HG02970 (cell line): ENCODE results near the gene ITGB2.
"Not testable (repeated sequence)": the region's sequence is repeated elsewhere in the genome, so short reads cannot be mapped to it uniquely, and the experiment has no call there.

Experiments
- ATAC-seq: cut with Tn5 transposase; IDR thresholded peaks from one replicate; pipeline ENCODE4 v1.9.1; 2021; ENCODE audit warnings: mild to moderate bottlenecking, moderate library complexity, moderate number of reproducible peaks; ENCODE audit not compliant: unreplicated experiment, low FRiP score

Gene ITGB2

GRCh38 chr21:44887807-44888580 lies 32.7 kb downstream of the ITGB2 start:
- ATAC-seq, result no peak

GRCh38 chr21:44887126-44887806 lies 33.4 kb downstream of the ITGB2 start:
- no peak for ATAC-seq

- ATAC-seq, result no peak
These were observed 34.3 kb downstream of the ITGB2 start for GRCh38 chr21:44886113-44887075.

- no peak for ATAC-seq
These were observed 35.1 kb downstream of the ITGB2 start for GRCh38 chr21:44885615-44886014.

- ATAC-seq, result no peak
These were observed 36.6 kb downstream of the ITGB2 start for GRCh38 chr21:44884097-44884496.

- ATAC-seq, result no peak
These were observed 37.4 kb downstream of the ITGB2 start for GRCh38 chr21:44883250-44883649.

- ATAC-seq, result no peak
These were observed 39.4 kb downstream of the ITGB2 start for GRCh38 chr21:44881198-44881872.

- ATAC-seq, result no peak
These were observed 40.1 kb downstream of the ITGB2 start for GRCh38 chr21:44880405-44881197.

- not testable (repeated sequence) for ATAC-seq
These were observed 41.5 kb downstream of the ITGB2 start for GRCh38 chr21:44879238-44879637.

GRCh38 chr21:44878053-44878982 lies 42.4 kb downstream of the ITGB2 start:
- ATAC-seq, result no peak

- no peak for ATAC-seq
These were observed 43.7 kb downstream of the ITGB2 start for GRCh38 chr21:44876849-44877575.

- ATAC-seq, result no peak
These were observed 45.4 kb downstream of the ITGB2 start for GRCh38 chr21:44875316-44875700.

GRCh38 chr21:44874497-44875315 lies 46.0 kb downstream of the ITGB2 start:
- ATAC-seq, result no peak

- no peak for ATAC-seq
These were observed 46.5 kb downstream of the ITGB2 start for GRCh38 chr21:44874240-44874496.

GRCh38 chr21:44873356-44874239 lies 47.1 kb downstream of the ITGB2 start, which contains the start of gene PTTG1IP:
TSS of gene PTTG1IP (minus strand) at chr21:44873690. CDS start at chr21:44873616, 74 bp downstream.
- peak; percentile 79 for ATAC-seq
